ENCODE data around the gene NGRN.

DNA sequence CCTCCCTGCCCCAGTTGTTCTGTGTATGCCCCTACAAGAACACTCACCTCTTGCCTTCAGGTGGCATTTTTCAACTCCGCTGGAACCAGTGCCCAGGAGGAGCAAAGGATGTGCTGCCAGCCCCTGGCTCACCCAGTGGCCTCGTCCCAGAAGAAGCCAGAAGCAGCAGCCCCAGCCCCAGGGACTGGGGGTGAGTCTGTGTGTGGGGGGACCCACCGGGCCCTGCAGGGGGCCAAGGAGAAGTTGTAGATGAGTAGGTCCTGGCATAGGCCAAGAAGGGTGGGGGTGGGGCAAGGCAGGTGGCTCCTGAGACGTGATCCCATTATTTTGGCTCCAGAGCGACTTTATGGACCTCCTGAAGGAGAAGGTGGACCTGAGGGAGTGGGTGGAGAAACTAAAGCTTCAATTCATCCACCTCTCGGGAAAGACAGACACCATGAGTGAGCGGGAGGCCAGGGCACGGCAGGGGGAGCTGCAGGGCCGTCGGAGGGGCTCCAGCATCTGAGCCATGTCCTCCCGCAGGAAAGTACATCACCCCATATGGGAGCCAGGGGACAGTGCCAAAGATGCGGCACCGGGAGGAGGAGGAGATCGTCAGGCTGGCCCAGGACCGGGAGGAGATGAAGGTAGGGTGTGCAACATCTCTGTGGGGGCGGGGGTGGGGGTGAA is 29.3 kb downstream of the NGRN start:
- TF ChIP-seq EZH2phosphoT487 (IDR thresholded peaks at IDR 0.05; ENCODE audit: insufficient read depth, low read depth) (no peak), EZH2 (IDR thresholded peaks at IDR 0.05; ENCODE audit: insufficient read depth, poor library complexity, severe bottlenecking) (no peak)
